Measurements from ENCODE around the gene ATP11A.

The ATP11A gene

GRCh38 chr13:112761701-112762689, 72.2 kb downstream of the ATP11A start:
- H2AFZ ChIP-seq (ENCODE audit: insufficient read depth, low read length, poor library complexity), result no peak overlapping the region
- H4K8ac ChIP-seq (ENCODE audit: low read depth, low read length), result no peak overlapping the region
- H2AK5ac ChIP-seq (ENCODE audit: low read length), result no peak overlapping the region
- H3K9ac ChIP-seq (ENCODE audit: low read length), result no peak overlapping the region
- H3K14ac ChIP-seq (ENCODE audit: low read length), result no peak overlapping the region
- no peaks in the 10 kb centered on the region for H3K9me3 ChIP-seq (ENCODE audit: insufficient read depth, low read depth, low read length)
- no peak overlapping the region for H4K12ac ChIP-seq (ENCODE audit: low read depth, low read length)
- no peak overlapping the region for H2BK120ac ChIP-seq (ENCODE audit: insufficient read depth, low read length, poor library complexity)
- H3K4ac ChIP-seq (ENCODE audit: low read depth, low read length), result no peak overlapping the region
- H3K79me2 ChIP-seq (ENCODE audit: control insufficient read depth, insufficient read depth, low read length, poor library complexity), result peaks cover 3% of the 10 kb centered on the region
- H2BK12ac ChIP-seq (ENCODE audit: low read length), result no peak overlapping the region
- no peak overlapping the region for H3K23ac ChIP-seq (ENCODE audit: low read length)
- peaks cover 5 to 18% of the 10 kb centered on the region in 2 experiments for H3K4me1 ChIP-seq (ENCODE audit: control insufficient read depth in 1 of 2, insufficient read depth in 2 of 2, low read length in 2 of 2)
- peak; percentile 31 to 45 for DNase-seq
- H4K91ac ChIP-seq (ENCODE audit: low read depth, low read length), result no peak overlapping the region
- no peak overlapping the region for H3K4me3 ChIP-seq (ENCODE audit: low read depth, low read length)
- no peaks in the 10 kb centered on the region for H3K79me1 ChIP-seq (ENCODE audit: low read length)
- H3K4me2 ChIP-seq (ENCODE audit: low read length), result no peak overlapping the region
- no peak overlapping the region for H3K18ac ChIP-seq (ENCODE audit: low read length)
- no peaks in the 10 kb centered on the region for H3K36me3 ChIP-seq (ENCODE audit: control insufficient read depth in 1 of 2, insufficient read depth in 2 of 2, low read length in 2 of 2)
- H2BK5ac ChIP-seq (ENCODE audit: low read depth, low read length, poor library complexity), result no peak overlapping the region
- no peaks in the 10 kb centered on the region for H3K27me3 ChIP-seq (ENCODE audit: insufficient read depth, low read length)
- H3K27ac ChIP-seq (ENCODE audit: low read depth, low read length), result no peak overlapping the region
- no CpG with 5 or more reads among the region's 21 CpGs for WGBS (ENCODE audit: extremely low coverage, insufficient coverage, insufficient read length)

- no peak overlapping the region for H2BK12ac ChIP-seq (ENCODE audit: low read length)
- no CpG with 5 or more reads among the region's 19 CpGs for WGBS (ENCODE audit: extremely low coverage, insufficient coverage, insufficient read length)
- no peak overlapping the region for H2AFZ ChIP-seq (ENCODE audit: insufficient read depth, low read length, poor library complexity)
- no peaks in the 10 kb centered on the region for H3K36me3 ChIP-seq (ENCODE audit: control insufficient read depth in 1 of 2, insufficient read depth in 2 of 2, low read length in 2 of 2)
- H3K27me3 ChIP-seq (ENCODE audit: insufficient read depth, low read length), result no peaks in the 10 kb centered on the region
- peak overlapping the region; percentile 41 for H2AK5ac ChIP-seq (ENCODE audit: low read length)
- H2BK120ac ChIP-seq (ENCODE audit: insufficient read depth, low read length, poor library complexity), result no peak overlapping the region
- H3K27ac ChIP-seq (ENCODE audit: low read depth, low read length), result no peak overlapping the region
- no peak overlapping the region for H3K18ac ChIP-seq (ENCODE audit: low read length)
- no peak overlapping the region for H4K8ac ChIP-seq (ENCODE audit: low read depth, low read length)
- no peak overlapping the region for H3K4me3 ChIP-seq (ENCODE audit: low read depth, low read length)
- H3K23ac ChIP-seq (ENCODE audit: low read length), result no peak overlapping the region
- H3K9me3 ChIP-seq (ENCODE audit: insufficient read depth, low read depth, low read length), result no peaks in the 10 kb centered on the region
- no peak overlapping the region for H3K9ac ChIP-seq (ENCODE audit: low read length)
- peaks cover 3% of the 10 kb centered on the region for H3K79me2 ChIP-seq (ENCODE audit: control insufficient read depth, insufficient read depth, low read length, poor library complexity)
- H3K4ac ChIP-seq (ENCODE audit: low read depth, low read length), result no peak overlapping the region
- peaks cover 3 to 12% of the 10 kb centered on the region in 2 experiments for H3K4me1 ChIP-seq (ENCODE audit: control insufficient read depth in 1 of 2, insufficient read depth in 2 of 2, low read length in 2 of 2)
- H4K12ac ChIP-seq (ENCODE audit: low read depth, low read length), result no peak overlapping the region
- H2BK5ac ChIP-seq (ENCODE audit: low read depth, low read length, poor library complexity), result no peak overlapping the region
- no peak overlapping the region for H4K91ac ChIP-seq (ENCODE audit: low read depth, low read length)
- no peak for DNase-seq
- H3K14ac ChIP-seq (ENCODE audit: low read length), result no peak overlapping the region
- H3K79me1 ChIP-seq (ENCODE audit: low read length), result no peaks in the 10 kb centered on the region
- no peak overlapping the region for H3K4me2 ChIP-seq (ENCODE audit: low read length)
Observed at GRCh38 chr13:112762690-112763080, 72.8 kb downstream of the ATP11A start.

DNA sequence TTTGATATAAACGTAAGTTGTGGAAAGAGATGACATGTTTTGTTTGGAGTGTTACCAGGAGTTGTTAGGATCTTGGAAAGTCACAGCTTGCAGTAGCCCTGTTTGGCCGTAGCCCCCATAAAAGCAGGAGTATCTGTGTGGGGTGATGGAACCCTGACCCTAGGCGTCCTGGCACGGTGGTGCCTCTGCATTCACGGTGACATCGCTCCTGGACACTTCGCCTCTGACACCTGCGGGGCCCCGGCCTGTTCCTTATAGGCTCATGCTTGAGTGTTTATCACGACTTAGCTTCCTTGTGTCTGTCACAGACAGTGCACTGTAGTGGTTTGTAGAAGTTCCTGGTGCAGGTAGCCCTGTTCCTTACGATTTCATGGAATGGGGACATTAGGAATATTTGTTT, 74.2 kb downstream of the ATP11A start:
- no peak overlapping the region for H2AFZ ChIP-seq (ENCODE audit: insufficient read depth, low read length, poor library complexity)
- no peaks in the 10 kb centered on the region for H3K79me2 ChIP-seq (ENCODE audit: control insufficient read depth, insufficient read depth, low read length, poor library complexity)
- H2BK12ac ChIP-seq (ENCODE audit: low read length), result no peak overlapping the region
- H3K9ac ChIP-seq (ENCODE audit: low read length), result no peak overlapping the region
- no peak overlapping the region for H3K4me3 ChIP-seq (ENCODE audit: low read depth, low read length)
- no peak overlapping the region for H3K27ac ChIP-seq (ENCODE audit: low read depth, low read length)
- peaks cover 0 to under 1% of the 10 kb centered on the region in 2 experiments for H3K36me3 ChIP-seq (ENCODE audit: control insufficient read depth in 1 of 2, insufficient read depth in 2 of 2, low read length in 2 of 2)
- H4K12ac ChIP-seq (ENCODE audit: low read depth, low read length), result no peak overlapping the region
- H2BK120ac ChIP-seq (ENCODE audit: insufficient read depth, low read length, poor library complexity), result no peak overlapping the region
- no peak overlapping the region for H2AK5ac ChIP-seq (ENCODE audit: low read length)
- H4K91ac ChIP-seq (ENCODE audit: low read depth, low read length), result no peak overlapping the region
- no CpG with 5 or more reads among the region's 11 CpGs for WGBS (ENCODE audit: extremely low coverage, insufficient coverage, insufficient read length)
- H3K79me1 ChIP-seq (ENCODE audit: low read length), result no peaks in the 10 kb centered on the region
- no peak overlapping the region for H3K4ac ChIP-seq (ENCODE audit: low read depth, low read length)
- DNase-seq, result no peak
- H3K9me3 ChIP-seq (ENCODE audit: insufficient read depth, low read depth, low read length), result no peaks in the 10 kb centered on the region
- H3K23ac ChIP-seq (ENCODE audit: low read length), result no peak overlapping the region
- H3K18ac ChIP-seq (ENCODE audit: low read length), result no peak overlapping the region
- H3K14ac ChIP-seq (ENCODE audit: low read length), result no peak overlapping the region
- no peak overlapping the region for H4K8ac ChIP-seq (ENCODE audit: low read depth, low read length)
- H3K27me3 ChIP-seq (ENCODE audit: insufficient read depth, low read length), result no peaks in the 10 kb centered on the region
- H3K4me1 ChIP-seq (ENCODE audit: control insufficient read depth in 1 of 2, insufficient read depth in 2 of 2, low read length in 2 of 2), result peaks cover 3 to 10% of the 10 kb centered on the region in 2 experiments
- H2BK5ac ChIP-seq (ENCODE audit: low read depth, low read length, poor library complexity), result no peak overlapping the region
- H3K4me2 ChIP-seq (ENCODE audit: low read length), result no peak overlapping the region

DNA sequence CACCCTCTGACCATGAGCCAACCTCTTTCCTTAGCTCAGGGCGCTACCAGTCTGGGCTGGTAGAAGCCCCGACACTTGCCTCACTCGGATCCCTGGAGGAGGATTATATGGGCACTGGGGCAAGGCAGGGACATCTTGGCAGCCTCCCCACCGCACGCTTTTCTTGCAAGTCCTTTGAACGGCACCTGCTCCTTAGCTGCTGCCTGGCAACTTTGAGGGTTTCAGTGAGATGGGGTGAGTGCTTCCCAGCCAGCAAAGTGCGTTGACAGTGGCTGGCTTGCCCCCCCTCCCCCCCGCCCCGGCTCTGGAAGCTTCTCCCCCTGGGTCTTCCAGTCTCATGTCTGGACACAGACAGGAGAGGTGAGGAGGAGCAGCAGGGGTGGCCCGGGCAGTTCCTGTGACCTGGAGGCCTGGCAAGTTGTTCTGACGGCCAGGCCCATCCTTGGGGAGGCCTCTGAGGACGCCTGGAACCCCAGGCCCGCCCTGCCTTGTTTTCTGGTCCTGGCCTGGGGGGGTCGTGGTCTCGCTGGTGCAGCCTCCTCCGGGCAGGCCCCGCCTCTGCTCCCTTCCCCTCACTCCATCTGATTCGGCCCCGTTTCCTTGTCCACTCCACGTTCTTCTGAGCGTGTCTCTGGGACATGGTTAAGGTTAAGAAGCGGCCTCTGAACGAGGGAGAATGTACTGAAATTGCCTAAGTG, 75.2 kb downstream of the ATP11A start:
- Histone ChIP-seq H3K23ac (ENCODE audit: low read length) (no peak overlapping the region), H4K91ac (ENCODE audit: low read depth, low read length) (no peak overlapping the region), H3K18ac (ENCODE audit: low read length) (peak overlapping the region; percentile 21), H3K9me3 (ENCODE audit: insufficient read depth, low read depth, low read length) (no peaks in the 10 kb centered on the region), H3K4me2 (ENCODE audit: low read length) (no peak overlapping the region), H2BK12ac (ENCODE audit: low read length) (no peak overlapping the region), H3K9ac (ENCODE audit: low read length) (no peak overlapping the region), H2BK5ac (ENCODE audit: low read depth, low read length, poor library complexity) (no peak overlapping the region), H3K14ac (ENCODE audit: low read length) (no peak overlapping the region), H3K27ac (ENCODE audit: low read depth, low read length) (no peak overlapping the region), H3K4me1 (ENCODE audit: control insufficient read depth in 1 of 2, insufficient read depth in 2 of 2, low read length in 2 of 2) (peaks cover 3 to 10% of the 10 kb centered on the region in 2 experiments), H3K79me1 (ENCODE audit: low read length) (no peaks in the 10 kb centered on the region), H3K4ac (ENCODE audit: low read depth, low read length) (no peak overlapping the region), H2AK5ac (ENCODE audit: low read length) (no peak overlapping the region), H3K79me2 (ENCODE audit: control insufficient read depth, insufficient read depth, low read length, poor library complexity) (peaks cover 2% of the 10 kb centered on the region), H3K36me3 (ENCODE audit: control insufficient read depth in 1 of 2, insufficient read depth in 2 of 2, low read length in 2 of 2) (peaks cover 0 to 4% of the 10 kb centered on the region in 2 experiments), H4K12ac (ENCODE audit: low read depth, low read length) (no peak overlapping the region), H2BK120ac (ENCODE audit: insufficient read depth, low read length, poor library complexity) (no peak overlapping the region), H2AFZ (ENCODE audit: insufficient read depth, low read length, poor library complexity) (no peak overlapping the region), H3K27me3 (ENCODE audit: insufficient read depth, low read length) (no peaks in the 10 kb centered on the region), H4K8ac (ENCODE audit: low read depth, low read length) (no peak overlapping the region), H3K4me3 (ENCODE audit: low read depth, low read length) (no peak overlapping the region)
- no peak for DNase-seq
- WGBS (ENCODE audit: extremely low coverage, insufficient coverage, insufficient read length), result no CpG with 5 or more reads among the region's 23 CpGs
